ENCODE data around the gene PRKCG. TPM values are rescaled to one million over a fixed set of nuclear protein-coding genes. Genes with fewer than 3 reads are reported as not detected.
A peak's percentile ranks its signal among the peaks of the same experiment; 100 is the strongest.

PRKCG gene
- total RNA-seq, 1 experiment from 2014 or later = not detected

DNA sequence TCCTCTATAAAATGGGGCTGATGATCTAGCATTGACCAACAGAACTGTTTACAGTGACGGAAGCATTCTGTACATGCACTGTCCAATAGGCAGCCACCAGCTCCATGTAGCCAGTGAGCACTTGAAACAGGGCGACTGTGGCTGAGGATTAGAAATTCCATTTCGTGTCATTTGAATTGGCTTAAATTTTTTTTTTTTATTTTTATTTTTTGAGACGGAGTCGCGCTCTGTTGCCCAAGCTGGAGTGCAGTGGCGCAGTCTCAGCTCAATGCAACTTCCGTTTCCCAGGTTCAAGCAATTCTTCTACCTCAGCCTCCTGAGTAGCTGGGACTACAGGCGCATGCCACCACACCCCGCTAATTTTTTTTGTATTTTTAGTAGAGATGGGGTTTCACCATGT lies 3.0 kb downstream of the PRKCG start:
- Mint-ChIP-seq H3K36me3 (ENCODE audit: insufficient read depth, unreplicated experiment) (no peaks in the 10 kb centered on the region), H3K27ac (ENCODE audit: low read depth, unreplicated experiment) (no peak overlapping the region), H3K4me1 (ENCODE audit: insufficient read depth, unreplicated experiment) (no peaks in the 10 kb centered on the region), H3K27me3 (ENCODE audit: insufficient read depth, unreplicated experiment) (no peaks in the 10 kb centered on the region), H3K9me3 (ENCODE audit: unreplicated experiment) (no peaks in the 10 kb centered on the region), H3K4me3 (ENCODE audit: unreplicated experiment) (no peak overlapping the region)
- DNase-seq (ENCODE audit: unreplicated experiment) = no peak
- CTCF ChIA-PET = interaction anchor here (2.0 kb wide), 1 partner anchor 138 kb away, joined by 6 read pairs; no protein-coding TSS in a partner anchor
- intact Hi-C loops (cut with micrococcal nuclease) = no loop called here
- no TSS peak for BruUV-seq (replicated peaks)
- TF ChIP-seq, protein P1, sequence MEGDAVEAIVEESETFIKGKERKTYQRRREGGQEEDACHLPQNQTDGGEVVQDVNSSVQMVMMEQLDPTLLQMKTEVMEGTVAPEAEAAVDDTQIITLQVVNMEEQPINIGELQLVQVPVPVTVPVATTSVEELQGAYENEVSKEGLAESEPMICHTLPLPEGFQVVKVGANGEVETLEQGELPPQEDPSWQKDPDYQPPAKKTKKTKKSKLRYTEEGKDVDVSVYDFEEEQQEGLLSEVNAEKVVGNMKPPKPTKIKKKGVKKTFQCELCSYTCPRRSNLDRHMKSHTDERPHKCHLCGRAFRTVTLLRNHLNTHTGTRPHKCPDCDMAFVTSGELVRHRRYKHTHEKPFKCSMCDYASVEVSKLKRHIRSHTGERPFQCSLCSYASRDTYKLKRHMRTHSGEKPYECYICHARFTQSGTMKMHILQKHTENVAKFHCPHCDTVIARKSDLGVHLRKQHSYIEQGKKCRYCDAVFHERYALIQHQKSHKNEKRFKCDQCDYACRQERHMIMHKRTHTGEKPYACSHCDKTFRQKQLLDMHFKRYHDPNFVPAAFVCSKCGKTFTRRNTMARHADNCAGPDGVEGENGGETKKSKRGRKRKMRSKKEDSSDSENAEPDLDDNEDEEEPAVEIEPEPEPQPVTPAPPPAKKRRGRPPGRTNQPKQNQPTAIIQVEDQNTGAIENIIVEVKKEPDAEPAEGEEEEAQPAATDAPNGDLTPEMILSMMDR (IDR thresholded peaks at IDR 0.05; ENCODE audit: unreplicated experiment) = no peak
- POLR2A ChIA-PET = interaction anchor here (0.6 kb wide), 1 partner anchor 57 kb away, joined by 3 read pairs; no protein-coding TSS in a partner anchor

DNA sequence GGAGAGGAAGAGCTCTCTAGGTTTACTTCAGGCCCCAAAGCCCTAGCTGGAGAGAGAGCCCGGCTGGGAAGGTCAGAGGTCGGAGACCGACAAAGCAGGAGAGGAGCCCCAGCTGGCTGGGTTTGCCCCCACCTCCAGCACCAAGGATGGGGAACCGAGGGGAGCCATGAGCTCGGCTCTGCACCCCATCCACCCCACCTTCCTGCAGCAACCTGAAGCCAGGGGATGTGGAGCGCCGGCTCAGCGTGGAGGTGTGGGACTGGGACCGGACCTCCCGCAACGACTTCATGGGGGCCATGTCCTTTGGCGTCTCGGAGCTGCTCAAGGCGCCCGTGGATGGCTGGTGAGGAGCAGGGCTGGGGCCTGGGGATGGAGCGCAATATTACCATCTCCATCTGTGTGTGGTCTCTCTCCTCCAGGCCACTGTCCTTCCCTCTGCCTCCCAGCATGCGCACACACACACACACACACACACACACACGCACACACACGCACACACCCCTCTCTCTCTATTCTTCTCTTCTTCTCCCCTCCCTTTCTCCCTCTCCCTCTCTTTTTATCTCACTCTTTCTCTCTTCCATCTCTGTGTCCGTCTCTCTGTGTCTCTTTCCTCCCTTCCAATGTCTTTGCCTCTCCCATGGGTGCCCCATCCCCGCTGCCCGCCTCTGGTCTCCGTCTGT lies 10.4 kb downstream of the PRKCG start:
- H3K4me1 Mint-ChIP-seq (ENCODE audit: insufficient read depth, unreplicated experiment) = no peaks in the 10 kb centered on the region
- peaks cover 44% of the 10 kb centered on the region for H3K27me3 Mint-ChIP-seq (ENCODE audit: insufficient read depth, unreplicated experiment)
- H3K36me3 Mint-ChIP-seq (ENCODE audit: insufficient read depth, unreplicated experiment) = peaks cover 10% of the 10 kb centered on the region
- no peak overlapping the region for H3K4me3 Mint-ChIP-seq (ENCODE audit: unreplicated experiment)
- DNase-seq (ENCODE audit: unreplicated experiment) = no peak
- TF ChIP-seq, protein P1 (IDR thresholded peaks at IDR 0.05; ENCODE audit: unreplicated experiment) = no peak
- no peaks in the 10 kb centered on the region for H3K9me3 Mint-ChIP-seq (ENCODE audit: unreplicated experiment)
- POLR2A ChIA-PET = interaction anchor here (0.6 kb wide), 1 partner anchor 31 kb away, joined by 3 read pairs; no protein-coding TSS in a partner anchor
- no peak overlapping the region for H3K27ac Mint-ChIP-seq (ENCODE audit: low read depth, unreplicated experiment)
- no TSS peak for BruUV-seq (replicated peaks)
- CTCF ChIA-PET = interaction anchor here (0.6 kb wide), 1 partner anchor 36 kb away, joined by 3 read pairs; no protein-coding TSS in a partner anchor
- intact Hi-C loops (cut with micrococcal nuclease) = no loop called here

DNA sequence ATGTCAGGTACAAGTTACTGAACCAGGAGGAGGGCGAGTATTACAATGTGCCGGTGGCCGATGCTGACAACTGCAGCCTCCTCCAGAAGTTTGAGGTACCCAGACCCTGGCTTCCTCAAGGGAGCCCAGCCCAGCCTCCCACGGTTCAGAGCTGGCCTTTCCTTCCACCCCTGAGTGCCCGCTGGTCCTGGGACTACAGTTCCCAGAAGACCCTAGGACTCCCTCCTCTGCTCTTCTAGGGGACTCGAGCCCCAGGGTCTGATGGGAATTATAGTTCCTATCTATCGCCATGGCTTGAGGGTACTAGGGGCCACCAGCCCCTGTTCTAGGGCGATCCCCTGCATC lies 11.0 kb downstream of the PRKCG start:
- BruUV-seq (replicated peaks) = no TSS peak
- Mint-ChIP-seq H3K36me3 (ENCODE audit: insufficient read depth, unreplicated experiment) (peaks cover 10% of the 10 kb centered on the region), H3K4me3 (ENCODE audit: unreplicated experiment) (no peak overlapping the region), H3K27ac (ENCODE audit: low read depth, unreplicated experiment) (no peak overlapping the region), H3K4me1 (ENCODE audit: insufficient read depth, unreplicated experiment) (no peaks in the 10 kb centered on the region), H3K9me3 (ENCODE audit: unreplicated experiment) (no peaks in the 10 kb centered on the region), H3K27me3 (ENCODE audit: insufficient read depth, unreplicated experiment) (peaks cover 44% of the 10 kb centered on the region)
- ChIA-PET POLR2A (no interaction called here), CTCF (interaction anchor here (0.6 kb wide), 1 partner anchor 36 kb away, joined by 3 read pairs; no protein-coding TSS in a partner anchor)
- intact Hi-C loops (cut with micrococcal nuclease) = no loop called here
- TF ChIP-seq, protein P1 (IDR thresholded peaks at IDR 0.05; ENCODE audit: unreplicated experiment) = no peak
- no peak for DNase-seq (ENCODE audit: unreplicated experiment)

DNA sequence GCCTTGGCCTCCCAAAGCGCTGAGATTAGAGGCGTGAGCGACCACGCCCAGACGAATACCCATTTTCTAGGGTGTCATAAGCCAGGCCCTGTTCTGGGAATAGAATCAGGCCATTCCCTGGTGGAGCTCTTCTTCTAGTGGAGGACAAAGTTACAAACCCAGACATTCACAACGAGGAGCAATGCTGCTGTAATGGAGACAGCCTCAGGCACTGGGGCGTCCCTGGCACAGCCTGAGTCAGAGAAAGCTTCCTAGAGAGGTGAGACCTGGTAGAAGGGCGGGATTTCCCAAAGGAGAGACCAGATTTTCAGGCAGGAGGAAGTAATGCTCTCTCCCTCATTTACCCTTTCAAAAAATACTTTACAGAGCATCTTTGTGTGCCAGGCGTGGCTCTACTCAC lies 12.7 kb downstream of the PRKCG start:
- intact Hi-C loops (cut with micrococcal nuclease) = no loop called here
- Mint-ChIP-seq H3K27ac (ENCODE audit: low read depth, unreplicated experiment) (no peak overlapping the region), H3K27me3 (ENCODE audit: insufficient read depth, unreplicated experiment) (peaks cover 44% of the 10 kb centered on the region), H3K4me1 (ENCODE audit: insufficient read depth, unreplicated experiment) (no peaks in the 10 kb centered on the region), H3K4me3 (ENCODE audit: unreplicated experiment) (no peak overlapping the region), H3K9me3 (ENCODE audit: unreplicated experiment) (no peaks in the 10 kb centered on the region), H3K36me3 (ENCODE audit: insufficient read depth, unreplicated experiment) (peaks cover 10% of the 10 kb centered on the region)
- CTCF ChIA-PET = no interaction called here
- TF ChIP-seq, protein P1 (IDR thresholded peaks at IDR 0.05; ENCODE audit: unreplicated experiment) = no peak
- POLR2A ChIA-PET = interaction anchor here (0.8 kb wide), 1 partner anchor 264 kb away, joined by 3 read pairs; no protein-coding TSS in a partner anchor
- peak; percentile 31 for DNase-seq (ENCODE audit: unreplicated experiment)
- BruUV-seq (replicated peaks) = no TSS peak

Data from MCF 10A (cell line).